ENCODE results near the gene B4GALT7. TPM values are rescaled to one million over a fixed set of nuclear protein-coding genes. Genes with fewer than 3 reads are reported as not detected.

Gene B4GALT7
- total RNA-seq, 4 donors from 2014 or later, result 13.6 to 41.1 (median 29.8) TPM

DNA sequence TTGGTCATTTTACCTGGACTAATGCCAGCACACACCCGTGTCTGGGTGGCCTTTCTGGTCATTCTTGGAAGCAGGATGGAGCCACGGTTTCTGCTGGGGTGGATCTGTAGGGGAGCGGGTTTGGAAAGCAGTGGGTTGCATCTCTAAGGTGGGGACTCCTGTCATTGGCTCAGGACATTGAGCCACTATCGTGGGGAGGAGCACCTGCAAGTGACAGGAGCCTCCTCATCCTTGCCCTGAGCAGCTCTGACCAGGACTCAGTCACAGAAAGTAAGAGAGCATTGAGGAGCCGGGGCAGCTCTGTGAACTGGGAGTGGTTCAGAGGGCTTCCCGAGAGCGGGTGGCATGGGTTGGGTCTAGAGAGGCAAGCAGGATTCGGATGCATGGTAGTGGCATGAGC lies 3.7 kb downstream of the B4GALT7 start:
- no peak overlapping the region for H3K27ac ChIP-seq
- peaks cover 0 to 33% (median 14%) of the 10 kb centered on the region in 4 donors for H3K4me1 ChIP-seq
- 74 to 89% methylated on average over 8 of the region's 8 CpGs for WGBS, 2 donors
- H3K36me3 ChIP-seq, result peaks cover 0 to 34% (median 0%) of the 10 kb centered on the region in 3 donors
- TF ChIP-seq, protein P1, sequence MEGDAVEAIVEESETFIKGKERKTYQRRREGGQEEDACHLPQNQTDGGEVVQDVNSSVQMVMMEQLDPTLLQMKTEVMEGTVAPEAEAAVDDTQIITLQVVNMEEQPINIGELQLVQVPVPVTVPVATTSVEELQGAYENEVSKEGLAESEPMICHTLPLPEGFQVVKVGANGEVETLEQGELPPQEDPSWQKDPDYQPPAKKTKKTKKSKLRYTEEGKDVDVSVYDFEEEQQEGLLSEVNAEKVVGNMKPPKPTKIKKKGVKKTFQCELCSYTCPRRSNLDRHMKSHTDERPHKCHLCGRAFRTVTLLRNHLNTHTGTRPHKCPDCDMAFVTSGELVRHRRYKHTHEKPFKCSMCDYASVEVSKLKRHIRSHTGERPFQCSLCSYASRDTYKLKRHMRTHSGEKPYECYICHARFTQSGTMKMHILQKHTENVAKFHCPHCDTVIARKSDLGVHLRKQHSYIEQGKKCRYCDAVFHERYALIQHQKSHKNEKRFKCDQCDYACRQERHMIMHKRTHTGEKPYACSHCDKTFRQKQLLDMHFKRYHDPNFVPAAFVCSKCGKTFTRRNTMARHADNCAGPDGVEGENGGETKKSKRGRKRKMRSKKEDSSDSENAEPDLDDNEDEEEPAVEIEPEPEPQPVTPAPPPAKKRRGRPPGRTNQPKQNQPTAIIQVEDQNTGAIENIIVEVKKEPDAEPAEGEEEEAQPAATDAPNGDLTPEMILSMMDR (IDR thresholded peaks at IDR 0.05), result no peak
- TF ChIP-seq POLR2A (IDR thresholded peaks at IDR 0.05), result no peak
- TF ChIP-seq EP300 (IDR thresholded peaks at IDR 0.05), result no peak
- H3K4me3 ChIP-seq, result no peak overlapping the region
- no peaks in the 10 kb centered on the region for H3K9me3 ChIP-seq
- DNase-seq (ENCODE audit: low spot score in 2 of 2), result no peak
- H3K27me3 ChIP-seq, result no peaks in the 10 kb centered on the region

DNA sequence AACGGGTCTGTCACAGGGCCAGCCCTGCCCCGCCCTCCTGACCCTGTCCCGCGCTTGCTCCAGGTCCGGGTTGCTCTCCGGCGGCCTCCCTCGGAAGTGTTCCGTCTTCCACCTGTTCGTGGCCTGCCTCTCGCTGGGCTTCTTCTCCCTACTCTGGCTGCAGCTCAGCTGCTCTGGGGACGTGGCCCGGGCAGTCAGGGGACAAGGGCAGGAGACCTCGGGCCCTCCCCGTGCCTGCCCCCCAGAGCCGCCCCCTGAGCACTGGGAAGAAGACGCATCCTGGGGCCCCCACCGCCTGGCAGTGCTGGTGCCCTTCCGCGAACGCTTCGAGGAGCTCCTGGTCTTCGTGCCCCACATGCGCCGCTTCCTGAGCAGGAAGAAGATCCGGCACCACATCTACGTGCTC lies 4.2 kb downstream of the B4GALT7 start:
- no peaks in the 10 kb centered on the region for H3K27me3 ChIP-seq
- 88 to 92% methylated on average over 22 to 27 of the region's 27 CpGs for WGBS, 2 donors
- no peak overlapping the region for H3K4me3 ChIP-seq
- TF ChIP-seq EP300 (IDR thresholded peaks at IDR 0.05) (no peak), POLR2A (IDR thresholded peaks at IDR 0.05) (no peak)
- TF ChIP-seq, protein P1 (IDR thresholded peaks at IDR 0.05), result no peak
- H3K36me3 ChIP-seq, result peaks cover 0 to 39% (median 0%) of the 10 kb centered on the region in 3 donors
- no peak for DNase-seq (ENCODE audit: low spot score in 2 of 2)
- no peak overlapping the region for H3K27ac ChIP-seq
- peaks cover 0 to 30% (median 14%) of the 10 kb centered on the region in 4 donors for H3K4me1 ChIP-seq
- H3K9me3 ChIP-seq, result no peaks in the 10 kb centered on the region

DNA sequence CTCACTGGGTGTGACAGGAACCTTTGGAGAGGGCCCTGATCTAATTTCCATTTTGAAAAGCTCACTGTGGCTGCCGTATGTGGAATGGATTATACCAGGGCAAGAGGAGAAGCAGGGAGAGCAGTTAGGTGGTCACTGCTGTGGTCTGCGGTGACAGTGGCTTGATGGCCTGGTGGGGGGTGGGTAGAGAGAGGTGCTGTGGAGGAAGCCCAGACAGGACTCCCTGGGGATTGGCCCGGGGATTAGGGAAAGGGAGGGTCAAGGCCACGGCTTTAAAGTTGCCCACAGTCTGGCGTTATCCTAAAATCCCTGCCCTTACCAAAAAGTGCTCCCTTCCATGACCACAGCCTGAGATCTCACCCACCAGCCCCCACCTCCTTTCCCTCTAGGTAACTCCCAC lies 4.7 kb downstream of the B4GALT7 start:
- no peak overlapping the region for H3K27ac ChIP-seq
- peaks cover 0 to 27% (median 12%) of the 10 kb centered on the region in 4 donors for H3K4me1 ChIP-seq
- peaks cover 0 to 44% (median 0%) of the 10 kb centered on the region in 3 donors for H3K36me3 ChIP-seq
- TF ChIP-seq, protein P1 (IDR thresholded peaks at IDR 0.05), result no peak
- TF ChIP-seq POLR2A (IDR thresholded peaks at IDR 0.05) (no peak), EP300 (IDR thresholded peaks at IDR 0.05) (no peak)
- WGBS, 2 donors, result 69 to 80% methylated on average over 5 of the region's 5 CpGs
- H3K9me3 ChIP-seq, result no peaks in the 10 kb centered on the region
- DNase-seq (ENCODE audit: low spot score in 2 of 2), result no peak
- no peak overlapping the region for H3K4me3 ChIP-seq
- H3K27me3 ChIP-seq, result no peaks in the 10 kb centered on the region

DNA sequence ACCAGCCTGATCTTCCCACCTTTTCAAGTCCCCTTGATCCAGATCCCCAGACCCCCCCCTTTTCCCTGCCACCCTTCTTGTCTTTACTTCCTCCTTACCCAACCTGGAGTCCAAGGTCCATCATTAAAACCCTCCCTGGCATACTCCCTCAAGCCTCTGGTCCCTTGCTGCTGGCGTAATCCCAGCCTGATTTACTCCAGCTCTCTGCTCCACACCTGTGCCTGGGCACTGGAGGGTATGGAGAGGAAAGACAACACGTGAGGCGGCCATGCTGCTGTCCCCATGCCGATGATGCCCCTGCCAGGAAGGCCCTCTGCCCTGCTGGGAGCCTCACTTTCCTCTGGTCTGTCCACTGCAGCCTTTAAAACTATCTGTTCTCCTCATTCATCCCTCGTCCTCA lies 5.1 kb downstream of the B4GALT7 start:
- Histone ChIP-seq H3K9me3 (no peaks in the 10 kb centered on the region), H3K27me3 (no peaks in the 10 kb centered on the region), H3K27ac (no peak overlapping the region), H3K4me1 (peaks cover 0 to 27% (median 12%) of the 10 kb centered on the region in 4 donors), H3K4me3 (no peak overlapping the region), H3K36me3 (peaks cover 0 to 49% (median 0%) of the 10 kb centered on the region in 3 donors)
- TF ChIP-seq, protein P1 (IDR thresholded peaks at IDR 0.05), result no peak
- TF ChIP-seq POLR2A (IDR thresholded peaks at IDR 0.05) (no peak), EP300 (IDR thresholded peaks at IDR 0.05) (no peak)
- 84 to 89% methylated on average over 5 of the region's 5 CpGs for WGBS, 2 donors
- no peak for DNase-seq (ENCODE audit: low spot score in 2 of 2)

DNA sequence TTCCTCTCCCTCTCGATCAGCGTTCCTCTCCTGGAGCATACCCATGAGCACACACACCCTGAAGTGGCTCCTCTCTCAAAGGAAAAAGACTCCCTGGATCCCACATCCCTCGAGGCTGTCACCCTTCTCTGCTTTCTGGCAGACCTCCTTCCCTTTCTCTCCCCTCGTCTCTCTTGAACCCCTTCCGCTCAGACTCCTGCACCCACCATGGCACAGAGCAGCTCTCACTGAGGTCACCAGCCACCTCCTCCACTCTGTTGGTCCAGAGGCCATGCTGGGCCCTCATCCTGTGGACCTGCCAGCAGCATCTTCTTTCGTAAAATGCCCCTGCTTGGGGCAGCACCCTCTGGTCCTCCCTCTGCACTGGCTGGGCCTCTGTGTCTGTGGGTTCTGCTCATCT lies 5.7 kb downstream of the B4GALT7 start:
- H3K27ac ChIP-seq, result no peak overlapping the region
- TF ChIP-seq EP300 (IDR thresholded peaks at IDR 0.05) (no peak), POLR2A (IDR thresholded peaks at IDR 0.05) (no peak)
- TF ChIP-seq, protein P1 (IDR thresholded peaks at IDR 0.05), result no peak
- WGBS, 2 donors, result 76 to 83% methylated on average over 6 of the region's 6 CpGs
- no peaks in the 10 kb centered on the region for H3K9me3 ChIP-seq
- H3K4me1 ChIP-seq, result peaks cover 0 to 24% (median 11%) of the 10 kb centered on the region in 4 donors
- no peaks in the 10 kb centered on the region for H3K27me3 ChIP-seq
- DNase-seq (ENCODE audit: low spot score in 2 of 2), result no peak
- no peak overlapping the region for H3K4me3 ChIP-seq
- H3K36me3 ChIP-seq, result peaks cover 0 to 52% (median 0%) of the 10 kb centered on the region in 3 donors

Measured in tibial nerve (tissue), 4 donors.